HepG2 (cell line): ENCODE results near the gene KIRREL3.

Source experiments
- CREB1 ChIP-seq, 2 experiments: fragments of 450-650 bp in 1 of 2; IDR thresholded peaks; 2 replicates each; pipeline ENCODE4 v1.6.1; 2016 to 2017; ENCODE audit warnings: control low read depth in 1 of 2, mild to moderate bottlenecking in 1 of 2, missing compliant biosample characterization in 1 of 2, missing genetic modification characterization in 1 of 2
- FOXK2 ChIP-seq: fragments of 450-650 bp; IDR thresholded peaks from 2 replicates; pipeline ENCODE4 v1.6.1; 2016
- NONO ChIP-seq, 2 experiments: fragments of 450-650 bp in 1 of 2; sonication (generic) in 1 of 2; formaldehyde crosslinking in 1 of 2; IDR thresholded peaks in 1 of 2; conservative IDR thresholded peaks in 1 of 2; 2 replicates each; pipeline versions ENCODE4 v1.6.1 to v1.8.0; 2017 to 2022; ENCODE audit warnings: mild to moderate bottlenecking in 1 of 2, missing genetic modification reagents in 1 of 2, moderate library complexity in 1 of 2
- SOX13 ChIP-seq, 3 experiments: fragments of 450-650 bp in 1 of 3; sonication (generic) in 1 of 3; formaldehyde crosslinking in 1 of 3; IDR thresholded peaks in 2 of 3; conservative IDR thresholded peaks in 1 of 3; 2 replicates each; pipeline versions ENCODE4 v1.5.0 to v1.6.1; 2016 to 2020; ENCODE audit warnings: antibody characterized with exemption in 1 of 3, mild to moderate bottlenecking in 1 of 3, missing compliant biosample characterization in 1 of 3, missing genetic modification reagents in 1 of 3, moderate library complexity in 1 of 3
- TBP ChIP-seq: sonication (generic); formaldehyde crosslinking; IDR thresholded peaks from 2 replicates; pipeline ENCODE4 v1.5.0; 2020; ENCODE audit warnings: missing genetic modification reagents
- TBX2 ChIP-seq: sonication (generic); formaldehyde crosslinking; IDR thresholded peaks from 2 replicates; pipeline ENCODE4 v1.5.0; 2020; ENCODE audit warnings: missing genetic modification reagents, mild to moderate bottlenecking, borderline replicate concordance
- ZNF329 ChIP-seq: sonication (generic); formaldehyde crosslinking; IDR thresholded peaks from 2 replicates; pipeline ENCODE4 v1.9.0; 2021; ENCODE audit warnings: low read depth, mild to moderate bottlenecking, missing genetic modification reagents
- ZNF354B ChIP-seq: sonication (generic); formaldehyde crosslinking; IDR thresholded peaks from 2 replicates; pipeline ENCODE4 v1.8.0; 2022; ENCODE audit warnings: mild to moderate bottlenecking, missing genetic modification reagents
- TF ChIP-seq, protein P1 (sequence below): sonication (generic); formaldehyde crosslinking; IDR thresholded peaks from 2 replicates; pipeline ENCODE4 v1.5.0; 2020; ENCODE audit warnings: mild to moderate bottlenecking, missing genetic modification reagents, moderate library complexity
- TF ChIP-seq, protein P2 (sequence below): sonication (generic); formaldehyde crosslinking; IDR thresholded peaks from 2 replicates; pipeline ENCODE4 v1.8.1; 2023; ENCODE audit warnings: mild to moderate bottlenecking, missing genetic modification reagents
- TF ChIP-seq, protein P3 (sequence below): sonication (generic); formaldehyde crosslinking; IDR thresholded peaks from 2 replicates; pipeline ENCODE4 v1.9.0; 2021; ENCODE audit warnings: missing genetic modification reagents, borderline replicate concordance
- TF ChIP-seq, protein P4 (sequence below): sonication (generic); formaldehyde crosslinking; IDR thresholded peaks from 2 replicates; pipeline ENCODE4 v1.9.0; 2022; ENCODE audit warnings: low read depth, missing genetic modification reagents

DNA sequence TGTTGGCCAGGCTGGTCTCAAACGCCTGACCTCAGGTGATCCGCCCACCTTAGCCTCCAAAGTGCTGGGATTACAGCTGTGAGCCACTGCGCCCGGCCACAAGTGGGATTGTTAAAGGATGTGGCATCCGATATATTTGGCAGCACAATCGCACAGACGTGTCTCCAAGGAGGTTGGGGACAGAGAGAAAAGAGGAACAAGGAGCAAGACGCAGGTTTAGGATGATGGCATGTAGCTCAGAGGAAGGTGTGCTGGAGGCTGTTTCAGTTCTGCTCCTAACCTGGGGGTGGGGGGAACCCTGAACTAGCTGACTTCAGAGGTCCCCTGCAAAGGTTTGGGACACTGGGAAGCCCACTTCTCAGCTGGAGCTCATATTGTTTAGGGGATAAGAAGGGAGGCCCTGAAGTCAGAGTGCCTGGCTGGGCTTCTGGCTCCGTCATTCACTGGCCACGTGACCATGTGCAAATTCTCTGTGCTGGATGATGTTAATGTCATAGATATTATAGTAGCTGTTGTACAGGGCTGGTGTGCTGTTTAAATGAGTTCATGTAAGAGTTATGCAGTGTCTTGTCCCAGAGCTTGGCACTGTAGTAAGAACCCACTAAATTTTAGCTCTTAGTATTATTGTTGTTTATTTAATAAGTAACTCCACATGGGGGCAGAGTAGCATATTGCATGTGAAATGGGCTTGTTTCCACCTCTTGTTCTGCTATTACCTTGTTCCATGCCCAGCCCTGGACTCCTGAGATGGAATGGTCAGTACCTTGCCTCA lies 515.4 kb downstream of the KIRREL3 start:
- TF ChIP-seq, protein P1, sequence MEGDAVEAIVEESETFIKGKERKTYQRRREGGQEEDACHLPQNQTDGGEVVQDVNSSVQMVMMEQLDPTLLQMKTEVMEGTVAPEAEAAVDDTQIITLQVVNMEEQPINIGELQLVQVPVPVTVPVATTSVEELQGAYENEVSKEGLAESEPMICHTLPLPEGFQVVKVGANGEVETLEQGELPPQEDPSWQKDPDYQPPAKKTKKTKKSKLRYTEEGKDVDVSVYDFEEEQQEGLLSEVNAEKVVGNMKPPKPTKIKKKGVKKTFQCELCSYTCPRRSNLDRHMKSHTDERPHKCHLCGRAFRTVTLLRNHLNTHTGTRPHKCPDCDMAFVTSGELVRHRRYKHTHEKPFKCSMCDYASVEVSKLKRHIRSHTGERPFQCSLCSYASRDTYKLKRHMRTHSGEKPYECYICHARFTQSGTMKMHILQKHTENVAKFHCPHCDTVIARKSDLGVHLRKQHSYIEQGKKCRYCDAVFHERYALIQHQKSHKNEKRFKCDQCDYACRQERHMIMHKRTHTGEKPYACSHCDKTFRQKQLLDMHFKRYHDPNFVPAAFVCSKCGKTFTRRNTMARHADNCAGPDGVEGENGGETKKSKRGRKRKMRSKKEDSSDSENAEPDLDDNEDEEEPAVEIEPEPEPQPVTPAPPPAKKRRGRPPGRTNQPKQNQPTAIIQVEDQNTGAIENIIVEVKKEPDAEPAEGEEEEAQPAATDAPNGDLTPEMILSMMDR (CRISPR knock-in tag) = no peak
- TF ChIP-seq NONO (IDR thresholded peaks at IDR 0.05) (no peak), NONO (CRISPR knock-in tag; conservative IDR thresholded peaks at IDR 0.05) (no peak), ZNF354B (no peak), TBX2 (CRISPR knock-in tag) (no peak), CREB1 (IDR thresholded peaks at IDR 0.05) (no peak), CREB1 (CRISPR knock-in tag; IDR thresholded peaks at IDR 0.05) (no peak), ZNF329 (no peak), TBP (CRISPR knock-in tag) (no peak), SOX13 (IDR thresholded peaks at IDR 0.05) (no peak), SOX13 (CRISPR knock-in tag; conservative IDR thresholded peaks at IDR 0.05 in 1 of 2, IDR thresholded peaks at IDR 0.05 in 1 of 2) (no peak), FOXK2 (no peak)
- TF ChIP-seq, protein P2, sequence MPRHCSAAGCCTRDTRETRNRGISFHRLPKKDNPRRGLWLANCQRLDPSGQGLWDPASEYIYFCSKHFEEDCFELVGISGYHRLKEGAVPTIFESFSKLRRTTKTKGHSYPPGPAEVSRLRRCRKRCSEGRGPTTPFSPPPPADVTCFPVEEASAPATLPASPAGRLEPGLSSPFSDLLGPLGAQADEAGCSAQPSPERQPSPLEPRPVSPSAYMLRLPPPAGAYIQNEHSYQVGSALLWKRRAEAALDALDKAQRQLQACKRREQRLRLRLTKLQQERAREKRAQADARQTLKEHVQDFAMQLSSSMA (CRISPR knock-in tag) = no peak
- TF ChIP-seq, protein P3, sequence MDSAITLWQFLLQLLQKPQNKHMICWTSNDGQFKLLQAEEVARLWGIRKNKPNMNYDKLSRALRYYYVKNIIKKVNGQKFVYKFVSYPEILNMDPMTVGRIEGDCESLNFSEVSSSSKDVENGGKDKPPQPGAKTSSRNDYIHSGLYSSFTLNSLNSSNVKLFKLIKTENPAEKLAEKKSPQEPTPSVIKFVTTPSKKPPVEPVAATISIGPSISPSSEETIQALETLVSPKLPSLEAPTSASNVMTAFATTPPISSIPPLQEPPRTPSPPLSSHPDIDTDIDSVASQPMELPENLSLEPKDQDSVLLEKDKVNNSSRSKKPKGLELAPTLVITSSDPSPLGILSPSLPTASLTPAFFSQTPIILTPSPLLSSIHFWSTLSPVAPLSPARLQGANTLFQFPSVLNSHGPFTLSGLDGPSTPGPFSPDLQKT (CRISPR knock-in tag) = no peak
- TF ChIP-seq, protein P4, sequence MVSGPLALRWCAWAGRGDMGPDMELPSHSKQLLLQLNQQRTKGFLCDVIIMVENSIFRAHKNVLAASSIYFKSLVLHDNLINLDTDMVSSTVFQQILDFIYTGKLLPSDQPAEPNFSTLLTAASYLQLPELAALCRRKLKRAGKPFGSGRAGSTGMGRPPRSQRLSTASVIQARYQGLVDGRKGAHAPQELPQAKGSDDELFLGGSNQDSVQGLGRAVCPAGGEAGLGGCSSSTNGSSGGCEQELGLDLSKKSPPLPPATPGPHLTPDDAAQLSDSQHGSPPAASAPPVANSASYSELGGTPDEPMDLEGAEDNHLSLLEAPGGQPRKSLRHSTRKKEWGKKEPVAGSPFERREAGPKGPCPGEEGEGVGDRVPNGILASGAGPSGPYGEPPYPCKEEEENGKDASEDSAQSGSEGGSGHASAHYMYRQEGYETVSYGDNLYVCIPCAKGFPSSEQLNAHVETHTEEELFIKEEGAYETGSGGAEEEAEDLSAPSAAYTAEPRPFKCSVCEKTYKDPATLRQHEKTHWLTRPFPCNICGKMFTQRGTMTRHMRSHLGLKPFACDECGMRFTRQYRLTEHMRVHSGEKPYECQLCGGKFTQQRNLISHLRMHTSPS (CRISPR knock-in tag) = no peak
